ENCODE results near the gene ESR2.

ESR2 gene

GRCh38 chr14:64196056-64196455, 98.1 kb downstream of the ESR2 start:
- H3K4me3 ChIP-seq (replicated peaks in 1 of 2; ENCODE audit: low read depth in 2 of 2, low read length in 2 of 2): no peak overlapping the region
- TF ChIP-seq CTCF (IDR thresholded peaks at IDR 0.05; ENCODE audit: low read depth, low read length): no peak
- no peak for DNase-seq (ENCODE audit: low read depth in 2 of 2)

GRCh38 chr14:64195199-64195598, 99.0 kb downstream of the ESR2 start:
- DNase-seq (ENCODE audit: low read depth in 2 of 2): no peak
- H3K4me3 ChIP-seq (replicated peaks in 1 of 2; ENCODE audit: low read depth in 2 of 2, low read length in 2 of 2): no peak overlapping the region
- TF ChIP-seq CTCF (IDR thresholded peaks at IDR 0.05; ENCODE audit: low read depth, low read length): no peak

GRCh38 chr14:64194404-64194803, 99.8 kb downstream of the ESR2 start:
- DNase-seq (ENCODE audit: low read depth in 2 of 2): no peak
- TF ChIP-seq CTCF (IDR thresholded peaks at IDR 0.05; ENCODE audit: low read depth, low read length): no peak
- no peak overlapping the region for H3K4me3 ChIP-seq (replicated peaks in 1 of 2; ENCODE audit: low read depth in 2 of 2, low read length in 2 of 2)

- DNase-seq (ENCODE audit: low read depth in 2 of 2): no peak
- H3K4me3 ChIP-seq (replicated peaks in 1 of 2; ENCODE audit: low read depth in 2 of 2, low read length in 2 of 2): no peak overlapping the region
- no peak for TF ChIP-seq CTCF (IDR thresholded peaks at IDR 0.05; ENCODE audit: low read depth, low read length)
Observed at GRCh38 chr14:64193821-64194220, 100.3 kb downstream of the ESR2 start.

GRCh38 chr14:64191756-64192155, 102.4 kb downstream of the ESR2 start:
- no peak for TF ChIP-seq CTCF (IDR thresholded peaks at IDR 0.05; ENCODE audit: low read depth, low read length)
- peak; percentile 75 to 96 for DNase-seq (ENCODE audit: low read depth in 2 of 2)
- H3K4me3 ChIP-seq (replicated peaks in 1 of 2; ENCODE audit: low read depth in 2 of 2, low read length in 2 of 2): no peak overlapping the region

- peak in 1 of 2 donors; percentile 27 for DNase-seq (ENCODE audit: low read depth in 2 of 2)
- H3K4me3 ChIP-seq (replicated peaks in 1 of 2; ENCODE audit: low read depth in 2 of 2, low read length in 2 of 2): no peak overlapping the region
Observed at GRCh38 chr14:64190974-64191502, 103.1 kb downstream of the ESR2 start.

More at GRCh38 chr14:64190974-64191502, 103.1 kb downstream of the ESR2 start:
- no peak for TF ChIP-seq CTCF (IDR thresholded peaks at IDR 0.05; ENCODE audit: low read depth, low read length)

Measured in cardiac fibroblast (primary cell).